DMS53 treated with DMSO at 0.1 percent for 48 hours (cell line): ENCODE data around the gene SMIM15.
"Not testable (repeated sequence)": the region's sequence is repeated elsewhere in the genome, so short reads cannot be mapped to it uniquely, and the experiment has no call there.

Experiments
- DNase-seq: peaks from one replicate; lab custom pipeline; 2025; ENCODE audit not compliant: unreplicated experiment; lab: John Stamatoyannopoulos, UW

SMIM15 gene

GRCh38 chr5:61162010-61162831, at the start of gene SMIM15:
Gene SMIM15, minus strand, starts transcription at chr5:61162468. Its CDS starts 2,297 bp downstream, at chr5:61160171.
- DNase-seq = peak; percentile 82

- no peak for DNase-seq
Measured at GRCh38 chr5:61207884-61208283, 45.6 kb upstream of the SMIM15 start.

DNA sequence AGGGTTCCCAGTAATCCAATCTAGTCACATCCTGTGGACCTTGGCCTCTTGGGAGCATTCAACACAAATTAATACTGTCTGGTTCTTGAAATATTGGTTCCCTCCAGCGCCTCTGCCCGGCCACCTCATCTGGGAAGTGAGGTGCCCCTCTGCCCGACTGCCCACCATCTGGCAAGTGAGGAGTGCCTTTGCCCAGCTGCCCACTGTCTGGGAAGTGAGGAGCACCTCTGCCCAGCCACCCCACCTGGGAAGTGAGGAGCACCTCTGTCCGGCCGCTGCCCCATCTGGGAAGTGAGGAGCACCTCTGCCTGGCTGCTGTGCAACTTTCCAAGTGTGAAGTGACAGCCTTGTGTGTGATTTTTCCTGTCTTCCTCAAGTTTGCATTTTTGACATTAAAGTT, 42.7 kb upstream of the SMIM15 start:
- no peak for DNase-seq

- no peak for DNase-seq
Measured at GRCh38 chr5:61202213-61202612, 39.9 kb upstream of the SMIM15 start.

GRCh38 chr5:61200582-61201155, 38.4 kb upstream of the SMIM15 start:
- no peak for DNase-seq

DNA sequence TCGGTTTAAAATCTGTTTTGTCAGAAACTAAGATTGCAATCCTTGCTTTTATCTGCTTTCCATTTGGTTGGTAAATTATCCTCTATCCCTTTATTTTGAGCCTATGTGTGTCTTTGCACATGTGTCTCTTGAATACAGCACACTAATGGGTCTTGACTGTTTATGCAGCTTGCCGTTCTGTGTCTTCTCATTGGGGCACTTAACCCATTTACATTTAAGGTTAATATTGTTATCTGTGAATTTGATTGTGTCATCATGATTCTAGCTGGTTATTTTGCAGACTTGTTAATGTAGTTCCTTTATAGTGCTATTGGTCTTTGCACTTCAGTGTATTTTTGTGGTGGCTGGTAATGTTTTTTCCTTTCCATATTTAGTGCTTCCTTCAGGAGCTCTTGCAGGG, 36.3 kb upstream of the SMIM15 start:
- no peak for DNase-seq

GRCh38 chr5:61187826-61188225, 25.6 kb upstream of the SMIM15 start:
- not testable (repeated sequence) for DNase-seq

GRCh38 chr5:61187352-61187751, 25.1 kb upstream of the SMIM15 start:
- DNase-seq = not testable (repeated sequence)

- DNase-seq = no peak
Measured at GRCh38 chr5:61186634-61187033, 24.4 kb upstream of the SMIM15 start.

- no peak for DNase-seq
Measured at GRCh38 chr5:61184708-61185107, 22.4 kb upstream of the SMIM15 start.

- no peak for DNase-seq
Measured at GRCh38 chr5:61183538-61183937, 21.3 kb upstream of the SMIM15 start.

- DNase-seq = no peak
Measured at GRCh38 chr5:61182449-61182848, 20.2 kb upstream of the SMIM15 start.

- DNase-seq = no peak
Measured at GRCh38 chr5:61180886-61181285, 18.6 kb upstream of the SMIM15 start.

- no peak for DNase-seq
Measured at GRCh38 chr5:61178702-61179101, 16.4 kb upstream of the SMIM15 start.

- DNase-seq = no peak
Measured at GRCh38 chr5:61177716-61178115, 15.4 kb upstream of the SMIM15 start.

DNA sequence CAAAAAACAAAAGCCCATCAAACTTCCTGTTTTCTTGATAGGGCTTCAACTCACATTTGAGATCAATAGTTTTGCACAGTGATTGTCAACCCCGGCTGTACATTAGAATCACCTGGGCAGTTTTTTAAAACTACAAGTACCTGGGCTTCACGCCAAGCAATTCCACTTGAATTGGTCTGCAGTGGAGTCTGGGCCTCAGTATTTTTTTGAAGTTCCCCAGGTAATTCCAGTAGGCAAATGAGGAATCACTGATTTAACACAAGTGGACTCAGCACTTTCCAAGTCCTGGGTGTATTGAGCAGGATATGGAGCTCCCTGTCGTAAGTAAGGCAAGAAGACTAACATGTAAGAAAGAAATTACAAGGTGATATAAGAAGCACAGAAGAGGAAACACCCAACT, 14.8 kb upstream of the SMIM15 start:
- DNase-seq = no peak

DNA sequence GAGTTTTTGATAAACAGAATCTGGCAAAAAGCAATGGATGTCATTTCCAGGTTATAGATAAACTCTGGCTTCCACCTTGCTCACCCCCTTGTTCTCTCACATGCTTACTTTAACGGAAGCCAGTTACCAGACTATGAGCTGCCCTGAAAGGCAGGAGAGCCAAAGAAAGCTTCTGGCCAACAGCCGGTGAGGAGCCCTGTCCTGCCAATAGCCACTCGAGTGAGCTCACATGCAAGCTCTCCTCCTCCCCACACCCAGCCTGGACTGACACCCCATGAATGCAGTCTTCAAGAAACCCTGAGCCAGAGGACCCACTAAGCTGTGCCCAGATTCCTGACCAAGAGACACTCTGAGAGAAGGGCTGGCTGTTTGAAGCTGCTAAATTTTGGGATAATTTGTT, 14.4 kb upstream of the SMIM15 start:
- no peak for DNase-seq

- no peak for DNase-seq
Measured at GRCh38 chr5:61171479-61171878, 9.2 kb upstream of the SMIM15 start.

GRCh38 chr5:61168951-61169350, 6.7 kb upstream of the SMIM15 start:
- DNase-seq = no peak

DNA sequence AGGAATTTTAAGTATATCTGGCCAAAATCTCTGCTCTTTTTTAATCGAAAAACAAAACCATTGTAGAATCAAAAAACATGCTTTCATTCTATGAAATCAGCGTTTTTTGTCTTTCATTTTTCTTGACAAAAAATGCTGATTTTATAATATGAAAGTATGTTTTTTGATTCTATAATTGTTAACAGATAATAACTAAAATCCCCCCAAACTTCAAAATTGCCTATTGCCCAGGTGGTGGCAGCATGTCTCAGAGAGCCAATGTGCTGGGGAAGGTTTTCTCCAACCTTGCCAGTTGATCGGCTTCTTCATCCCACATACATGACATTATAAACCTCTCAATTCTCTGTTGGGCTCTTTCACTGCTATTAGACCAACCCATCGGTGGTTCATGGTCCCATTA, 5.1 kb upstream of the SMIM15 start:
- peak; percentile 7 for DNase-seq

DNA sequence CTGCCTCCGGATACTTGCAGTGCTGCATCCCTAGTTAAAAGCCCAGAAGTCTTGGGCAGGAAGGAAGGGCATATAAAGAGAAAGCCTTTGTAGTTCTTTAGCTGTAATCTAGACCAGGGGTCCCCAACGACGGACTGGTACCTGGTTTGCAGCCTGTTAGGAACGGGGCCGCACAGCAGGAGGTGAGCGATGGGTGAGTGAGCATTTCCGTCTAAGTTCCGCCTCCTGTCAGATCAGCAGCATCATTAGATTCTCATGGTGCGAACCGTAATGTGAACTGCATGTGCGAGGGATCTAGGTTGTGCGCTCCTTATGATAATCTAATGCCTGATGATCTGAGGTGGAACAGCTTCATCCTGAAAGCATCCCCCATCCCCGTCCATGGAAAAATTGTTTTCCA, 1.6 kb upstream of the SMIM15 start:
- no peak for DNase-seq

GRCh38 chr5:61162832-61163567, 732 bp upstream of the SMIM15 start:
- DNase-seq = peak; percentile 27
